Endothelial cell of umbilical vein (primary cell): ENCODE data around the gene FAM187B.

ENCODE experiments used
- EZH2 ChIP-seq: IDR thresholded peaks from 2 replicates; pipeline ENCODE4 v1.6.1; 2012; ENCODE audit warnings: borderline replicate concordance, low read depth, mild to moderate bottlenecking, moderate library complexity, low read length, inconsistent platforms; ENCODE audit not compliant: severe bottlenecking
- FOS ChIP-seq: IDR thresholded peaks from 2 replicates; pipeline ENCODE4 v1.6.1; 2011; ENCODE audit warnings: mild to moderate bottlenecking, low read length, moderate library complexity, borderline replicate concordance; ENCODE audit not compliant: insufficient read depth
- GATA2 ChIP-seq: IDR thresholded peaks from 2 replicates; pipeline ENCODE4 v1.7.0; 2011; ENCODE audit warnings: low read depth, mild to moderate bottlenecking, moderate library complexity, mixed read lengths, low read length; ENCODE audit not compliant: insufficient read length, insufficient read depth
- JUN ChIP-seq: IDR thresholded peaks from 2 replicates; pipeline ENCODE4 v1.6.1; 2011; ENCODE audit warnings: borderline replicate concordance, low read depth; ENCODE audit not compliant: insufficient read length, insufficient read depth
- POLR2A ChIP-seq: IDR thresholded peaks from 2 replicates; pipeline ENCODE4 v1.6.1; 2012; ENCODE audit warnings: low read depth, mild to moderate bottlenecking, control low read depth, low read length
- POLR2AphosphoS5 ChIP-seq: IDR thresholded peaks from 2 replicates; pipeline ENCODE4 v1.6.1; 2012; ENCODE audit warnings: low read depth, mild to moderate bottlenecking, control low read depth, low read length, moderate library complexity; ENCODE audit not compliant: insufficient read depth
- TF ChIP-seq, protein P1 (sequence below), 2 donors: IDR thresholded peaks; 1 replicate in 1 of 2; 2 replicates in 1 of 2; pipeline ENCODE4 v1.5.1; 2011; ENCODE audit warnings: low read length in 2 of 2, mild to moderate bottlenecking in 2 of 2, moderate library complexity in 2 of 2, control low read depth in 1 of 2, inconsistent platforms in 1 of 2, low read depth in 1 of 2; ENCODE audit not compliant: insufficient read depth in 1 of 2; ENCODE audit errors: extremely low read depth in 1 of 2
- TF ChIP-seq, protein P2 (sequence below): IDR thresholded peaks from 2 replicates; pipeline ENCODE4 v1.6.1; 2011; ENCODE audit not compliant: insufficient read depth, insufficient read length

DNA sequence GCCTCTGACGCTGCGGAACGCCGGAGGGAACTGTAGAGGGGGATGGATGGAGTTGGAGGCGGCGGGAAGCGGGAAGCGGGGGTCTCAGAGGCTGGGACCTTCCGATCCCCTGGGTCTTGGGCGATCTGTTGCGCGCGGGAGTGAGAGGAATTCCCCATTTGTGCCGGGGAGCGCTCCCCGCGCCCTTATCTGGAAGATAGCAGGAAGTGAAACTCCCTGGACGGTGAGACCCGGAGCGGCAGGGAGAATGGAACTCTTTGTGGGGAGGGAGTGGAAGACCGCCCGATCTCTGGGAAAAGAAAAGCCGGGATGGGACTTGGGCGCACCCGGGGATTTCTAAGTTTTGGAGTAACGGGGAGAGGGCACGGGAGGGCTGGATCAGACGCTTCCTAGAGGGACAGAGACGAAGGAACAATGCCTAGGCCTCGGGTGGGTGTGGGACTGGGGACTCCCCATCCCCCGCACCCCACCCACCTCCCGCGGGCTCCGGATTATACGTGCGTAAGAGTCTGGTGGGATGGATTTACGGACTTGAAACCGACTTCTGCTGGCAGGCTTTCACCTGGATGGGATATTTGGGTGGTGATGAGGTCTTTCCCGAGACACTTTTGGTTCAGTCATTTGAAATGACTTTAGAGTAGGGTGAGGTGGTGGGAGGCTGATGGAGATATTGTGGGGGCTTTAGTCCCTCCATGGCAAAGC lies 20.8 kb upstream of the FAM187B start:
- no peak for TF ChIP-seq JUN
- TF ChIP-seq, protein P1, sequence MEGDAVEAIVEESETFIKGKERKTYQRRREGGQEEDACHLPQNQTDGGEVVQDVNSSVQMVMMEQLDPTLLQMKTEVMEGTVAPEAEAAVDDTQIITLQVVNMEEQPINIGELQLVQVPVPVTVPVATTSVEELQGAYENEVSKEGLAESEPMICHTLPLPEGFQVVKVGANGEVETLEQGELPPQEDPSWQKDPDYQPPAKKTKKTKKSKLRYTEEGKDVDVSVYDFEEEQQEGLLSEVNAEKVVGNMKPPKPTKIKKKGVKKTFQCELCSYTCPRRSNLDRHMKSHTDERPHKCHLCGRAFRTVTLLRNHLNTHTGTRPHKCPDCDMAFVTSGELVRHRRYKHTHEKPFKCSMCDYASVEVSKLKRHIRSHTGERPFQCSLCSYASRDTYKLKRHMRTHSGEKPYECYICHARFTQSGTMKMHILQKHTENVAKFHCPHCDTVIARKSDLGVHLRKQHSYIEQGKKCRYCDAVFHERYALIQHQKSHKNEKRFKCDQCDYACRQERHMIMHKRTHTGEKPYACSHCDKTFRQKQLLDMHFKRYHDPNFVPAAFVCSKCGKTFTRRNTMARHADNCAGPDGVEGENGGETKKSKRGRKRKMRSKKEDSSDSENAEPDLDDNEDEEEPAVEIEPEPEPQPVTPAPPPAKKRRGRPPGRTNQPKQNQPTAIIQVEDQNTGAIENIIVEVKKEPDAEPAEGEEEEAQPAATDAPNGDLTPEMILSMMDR (IDR thresholded peaks at IDR 0.05; ENCODE audit: extremely low read depth in 1 of 2, insufficient read depth in 1 of 2, low read depth in 1 of 2, low read length in 2 of 2): no peak
- no peak for TF ChIP-seq POLR2AphosphoS5
- TF ChIP-seq, protein P2, sequence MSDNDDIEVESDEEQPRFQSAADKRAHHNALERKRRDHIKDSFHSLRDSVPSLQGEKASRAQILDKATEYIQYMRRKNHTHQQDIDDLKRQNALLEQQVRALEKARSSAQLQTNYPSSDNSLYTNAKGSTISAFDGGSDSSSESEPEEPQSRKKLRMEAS: no peak
- peak; percentile 60 for TF ChIP-seq EZH2
- no peak for TF ChIP-seq GATA2
- no peak for TF ChIP-seq FOS
- no peak for TF ChIP-seq POLR2A
